Measurements from ENCODE around the gene PUDP. TPM values are rescaled to one million over a fixed set of nuclear protein-coding genes. Genes with fewer than 3 reads are reported as not detected.

PUDP gene
- total RNA-seq, 2 donors from 2014 or later: 17.2 to 27.0 TPM

Small RNA genes within 50 kb of the gene (microRNA-seq; reads per million reads assigned to microRNA genes)
- 0 to 0.71 reads per million in 2 donors for gene MIR4767 (ENCODE audit: borderline number of aligned reads in 2 of 2, borderline replicate concordance in 1 of 2)

Other genes with a start within 250 kb of the PUDP start
- gene STS, start 441 bp downstream of the PUDP start, total RNA-seq: 1 to 10 TPM; 6.2 to 7.0 TPM